Right kidney (tissue), 9 donors: Measurements from ENCODE around the gene UBC.
A peak's percentile ranks its signal among the peaks of the same experiment; 100 is the strongest.

ENCODE experiments used
- DNase-seq: peaks from one replicate; pipeline ENCODE4 v3.0.0-alpha.2; 2016
- long read RNA-seq, 8 donors: transcript quantifications; one replicate each; lab custom pipeline, GENCODE V29; 2026

Gene UBC
- long read RNA-seq, donor 1, transcript UBC-201 (2 exons, 2,688 nt), result minor isoform, 358 of 755 reads
- long read RNA-seq, donor 1, transcript UBC-205 (1 exons, 3,745 nt), result major isoform, 396 of 755 reads
- long read RNA-seq, donor 1, partial matches to known transcripts, result 0 of 755 reads
- long read RNA-seq, donor 1, other reads (novel, unspliced or antisense), result 0 of 755 reads
- long read RNA-seq, donor 2, transcript UBC-201 (2 exons, 2,688 nt), result minor isoform, 217 of 640 reads
- long read RNA-seq, donor 2, transcript UBC-205 (1 exons, 3,745 nt), result major isoform, 423 of 640 reads
- long read RNA-seq, donor 2, partial matches to known transcripts, result 0 of 640 reads
- long read RNA-seq, donor 2, other reads (novel, unspliced or antisense), result 0 of 640 reads
- long read RNA-seq, donor 3, transcript UBC-201 (2 exons, 2,688 nt), result minor isoform, 140 of 397 reads
- long read RNA-seq, donor 3, transcript UBC-205 (1 exons, 3,745 nt), result major isoform, 257 of 397 reads
- long read RNA-seq, donor 3, partial matches to known transcripts, result 0 of 397 reads
- long read RNA-seq, donor 3, other reads (novel, unspliced or antisense), result 0 of 397 reads
- long read RNA-seq, donor 4, transcript UBC-201 (2 exons, 2,688 nt), result minor isoform, 249 of 621 reads
- long read RNA-seq, donor 4, transcript UBC-205 (1 exons, 3,745 nt), result major isoform, 369 of 621 reads
- long read RNA-seq, donor 4, partial matches to known transcripts, result 0 of 621 reads
- long read RNA-seq, donor 4, other reads (novel, unspliced or antisense), result 0 of 621 reads
- long read RNA-seq, donor 5, transcript UBC-205 (1 exons, 3,745 nt), result major isoform, 457 of 738 reads
- long read RNA-seq, donor 5, transcript UBC-201 (2 exons, 2,688 nt), result minor isoform, 279 of 738 reads
- long read RNA-seq, donor 5, partial matches to known transcripts, result 0 of 738 reads
- long read RNA-seq, donor 5, other reads (novel, unspliced or antisense), result 0 of 738 reads
- long read RNA-seq, donor 6, transcript UBC-201 (2 exons, 2,688 nt), result minor isoform, 206 of 685 reads
- long read RNA-seq, donor 6, transcript UBC-205 (1 exons, 3,745 nt), result major isoform, 478 of 685 reads
- long read RNA-seq, donor 6, partial matches to known transcripts, result 0 of 685 reads
- long read RNA-seq, donor 6, other reads (novel, unspliced or antisense), result 0 of 685 reads
- long read RNA-seq, donor 7, transcript UBC-205 (1 exons, 3,745 nt), result major isoform, 888 of 1,363 reads
- long read RNA-seq, donor 7, transcript UBC-201 (2 exons, 2,688 nt), result minor isoform, 472 of 1,363 reads
- long read RNA-seq, donor 7, partial matches to known transcripts, result 0 of 1,363 reads
- long read RNA-seq, donor 7, other reads (novel, unspliced or antisense), result 0 of 1,363 reads
- long read RNA-seq, donor 8, transcript UBC-205 (1 exons, 3,745 nt), result major isoform, 425 of 751 reads
- long read RNA-seq, donor 8, transcript UBC-201 (2 exons, 2,688 nt), result minor isoform, 324 of 751 reads
- long read RNA-seq, donor 8, partial matches to known transcripts, result 0 of 751 reads
- long read RNA-seq, donor 8, other reads (novel, unspliced or antisense), result 0 of 751 reads

- peak; percentile 100 for DNase-seq
Measured at GRCh38 chr12:124914392-124915238, at the start of gene UBC. UBC (minus strand) TSS chr12:124914650; CDS start chr12:124913771, 879 bp downstream.

GRCh38 chr12:124963211-124963610 is 48.8 kb upstream of the UBC start:
- DNase-seq, result no peak

- no peak for DNase-seq
Measured at GRCh38 chr12:124961055-124961454, 46.6 kb upstream of the UBC start.

DNA sequence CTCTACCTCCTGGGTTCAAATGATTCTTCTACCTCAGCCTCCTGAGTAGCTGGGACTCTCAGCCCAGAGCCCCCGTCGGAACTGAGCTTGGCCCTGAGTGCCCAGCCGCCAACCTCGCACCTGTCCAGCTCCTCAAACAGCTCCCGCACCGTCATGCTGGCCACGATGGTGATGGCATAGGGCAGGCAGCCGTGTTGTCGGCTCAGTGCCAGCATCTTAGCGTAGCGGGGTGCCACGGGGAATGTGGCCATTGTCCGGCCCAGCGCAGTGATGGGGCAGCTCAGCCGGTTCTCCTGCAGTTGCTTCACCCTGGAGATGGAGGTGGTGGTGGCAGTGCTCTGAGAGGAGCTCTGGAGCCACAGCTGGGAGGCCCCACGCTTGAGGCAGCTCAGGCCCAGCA is 42.1 kb upstream of the UBC start:
- no peak for DNase-seq

- no peak for DNase-seq
Measured at GRCh38 chr12:124954771-124955170, 40.3 kb upstream of the UBC start.

GRCh38 chr12:124953689-124954405 is 39.4 kb upstream of the UBC start:
- no peak for DNase-seq

GRCh38 chr12:124952801-124953200 is 38.4 kb upstream of the UBC start:
- no peak for DNase-seq

DNA sequence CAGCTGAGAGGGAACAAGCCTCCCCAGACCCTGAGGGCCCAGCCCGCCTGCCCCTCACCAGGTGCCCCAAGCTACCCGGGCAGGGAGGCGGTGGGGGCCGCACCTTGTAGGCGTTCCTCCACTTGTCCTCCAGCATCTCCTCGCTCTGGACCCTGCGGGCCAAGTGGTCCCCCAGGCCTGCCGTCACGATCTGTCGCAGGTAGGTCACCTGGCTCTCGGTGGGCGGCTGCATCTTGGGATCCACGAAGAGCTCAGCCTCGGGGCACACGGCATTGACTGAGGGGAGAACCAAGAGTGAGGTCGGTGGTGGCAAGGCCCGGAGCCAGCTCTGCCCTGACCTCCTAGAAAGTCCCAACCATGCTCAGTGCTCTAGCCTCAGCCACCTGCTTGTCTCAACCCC is 37.8 kb upstream of the UBC start:
- DNase-seq, result no peak

DNA sequence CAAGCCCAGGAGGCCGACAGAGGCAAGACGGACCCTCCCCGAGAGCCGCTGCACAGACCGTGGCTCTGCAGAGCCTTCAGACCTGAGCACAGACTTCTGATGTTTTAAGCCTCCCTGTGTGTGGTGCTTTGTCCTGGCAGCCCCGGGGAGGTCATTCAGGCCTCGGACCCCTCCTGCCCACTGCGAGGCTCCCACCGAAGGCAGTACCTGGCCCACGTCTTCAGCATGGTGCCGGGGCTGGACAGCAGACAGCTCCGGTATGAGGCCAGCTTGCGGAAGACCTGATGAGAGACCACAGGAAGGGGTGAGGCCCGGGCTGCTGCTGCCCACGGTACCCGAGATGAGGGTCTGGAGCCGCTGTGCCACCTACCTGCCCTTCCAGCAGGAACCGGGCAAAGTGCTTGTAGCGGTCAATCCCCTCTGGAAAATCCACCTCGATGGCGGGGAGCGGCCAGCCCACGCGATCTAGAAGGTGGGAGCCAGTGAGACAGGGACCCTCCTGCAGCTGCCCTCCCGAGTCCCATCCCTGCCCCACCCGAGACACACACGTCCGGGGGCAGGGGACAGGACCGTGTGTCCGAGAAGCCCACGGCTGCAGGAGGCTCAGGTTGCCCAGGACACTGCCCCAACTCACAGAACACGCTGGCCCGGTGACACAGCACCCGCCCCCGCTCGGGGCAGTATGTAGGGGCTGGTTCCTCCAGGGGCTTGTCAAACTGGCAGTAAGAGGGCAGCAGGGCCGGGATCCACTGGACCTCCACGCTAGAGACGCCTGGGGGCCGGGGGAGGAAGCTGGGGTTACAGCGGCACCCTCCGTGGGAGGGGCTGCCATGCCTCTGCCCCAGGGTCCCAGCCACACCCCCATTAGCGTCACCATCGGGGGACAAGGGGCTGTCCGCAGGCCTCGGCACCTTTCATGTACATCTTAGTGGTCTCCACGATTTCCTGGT is 35.6 kb upstream of the UBC start:
- no peak for DNase-seq

DNA sequence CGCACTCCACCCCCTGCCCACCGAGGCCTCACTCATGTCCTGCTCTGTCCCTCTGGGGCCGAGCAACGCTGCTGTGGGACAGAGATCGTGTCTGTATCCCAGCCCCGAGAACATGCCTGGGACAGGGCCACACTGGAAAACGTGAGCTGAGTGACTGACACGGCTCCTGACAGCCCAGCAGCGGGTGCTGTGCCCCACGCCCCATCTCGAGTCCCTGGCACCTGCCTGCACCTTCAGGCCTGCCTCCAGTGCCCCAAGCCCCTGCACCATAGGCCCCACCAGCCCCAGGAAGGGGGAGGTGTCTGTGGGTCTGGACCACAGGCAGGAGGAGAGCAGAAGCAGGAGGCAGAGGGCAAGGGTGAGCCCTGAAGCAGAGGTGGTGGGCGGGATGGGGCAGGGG is 34.6 kb upstream of the UBC start:
- no peak for DNase-seq

GRCh38 chr12:124947561-124948398 is 33.3 kb upstream of the UBC start:
- DNase-seq, result no peak

DNA sequence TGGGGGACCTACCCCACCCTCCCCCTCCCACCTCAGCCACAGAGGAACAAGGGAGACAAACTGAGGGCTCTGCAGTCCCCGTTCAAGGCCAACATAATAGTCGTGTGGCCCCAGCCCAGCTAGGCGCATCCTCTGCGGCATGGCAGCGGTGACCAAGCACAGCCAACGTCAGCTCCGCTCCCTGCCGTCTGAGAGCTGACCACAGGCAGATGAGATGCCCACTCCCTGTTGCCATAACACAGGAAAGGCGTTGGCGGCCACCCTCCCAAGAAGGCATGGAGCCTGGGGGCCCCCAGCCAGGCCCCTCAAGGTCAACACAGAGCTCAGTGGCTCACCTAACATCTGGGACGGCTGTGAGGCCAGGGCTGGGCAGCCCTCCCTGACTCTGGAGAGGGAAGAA is 32.6 kb upstream of the UBC start:
- no peak for DNase-seq

- DNase-seq, result no peak
Measured at GRCh38 chr12:124946447-124946793, 32.0 kb upstream of the UBC start.

GRCh38 chr12:124941170-124941527 is 26.7 kb upstream of the UBC start:
- DNase-seq, result no peak

DNA sequence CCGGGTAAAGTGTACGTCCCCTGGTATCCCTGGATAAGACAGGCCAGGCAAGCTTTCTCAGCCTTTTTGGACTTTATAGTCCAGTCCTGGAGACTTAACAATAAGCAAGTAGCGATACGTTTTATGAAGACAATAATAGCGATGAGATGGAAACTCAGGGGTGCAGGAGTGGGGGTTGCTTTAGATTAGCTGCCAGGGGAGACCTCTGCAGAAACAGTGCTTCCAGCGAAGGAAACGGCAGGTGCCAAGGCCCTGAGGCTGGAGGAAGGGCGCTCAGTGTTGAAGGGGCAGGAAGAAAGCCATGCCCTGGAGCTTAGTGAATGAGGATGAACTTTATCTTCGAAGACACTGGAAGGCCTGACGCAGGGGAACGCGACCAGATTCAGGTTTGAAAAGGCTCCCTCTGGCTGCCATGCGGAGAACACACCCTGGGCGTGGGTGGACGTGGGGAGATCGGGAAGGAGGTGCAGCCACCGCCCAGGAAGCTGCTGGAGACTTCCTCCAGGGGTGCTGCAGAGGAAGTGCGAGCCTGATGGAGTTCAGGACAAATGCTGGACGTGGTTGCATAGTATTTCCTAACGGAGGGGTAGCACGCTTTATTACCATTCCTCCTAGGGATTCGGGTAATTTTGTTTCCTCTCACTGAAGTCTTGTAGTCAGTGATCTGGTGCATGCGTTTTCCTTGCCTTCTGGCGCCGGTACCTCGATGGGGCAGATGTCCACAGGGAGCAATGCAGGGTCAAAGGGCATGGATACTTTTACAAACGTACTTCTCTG is 26.1 kb upstream of the UBC start:
- peak; percentile 77 for DNase-seq

DNA sequence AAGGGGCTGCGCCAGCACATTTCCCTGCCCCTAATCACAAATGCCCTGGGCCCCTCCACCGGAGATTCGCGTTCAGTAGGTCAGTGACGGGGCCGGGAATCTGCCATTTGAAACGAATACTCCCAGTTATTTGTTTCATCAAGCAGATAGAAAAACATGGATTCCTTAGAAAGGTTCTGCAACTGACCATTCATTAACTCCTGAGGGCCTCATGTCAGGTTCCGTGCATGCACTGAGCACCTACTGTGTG is 25.6 kb upstream of the UBC start:
- no peak for DNase-seq

GRCh38 chr12:124939421-124940142 is 25.1 kb upstream of the UBC start:
- DNase-seq, result peak; percentile 91
